A549 (cell line): ENCODE measurements around the gene KCNG4. TPM values are rescaled to one million over a fixed set of nuclear protein-coding genes. Genes with fewer than 3 reads are reported as not detected.
A peak's percentile ranks its signal among the peaks of the same experiment; 100 is the strongest.
"Not testable (repeated sequence)": the region's sequence is repeated elsewhere in the genome, so short reads cannot be mapped to it uniquely, and the experiment has no call there.

Experiments
- ATAC-seq, 2 experiments: fragments of 200-7000 bp in 1 of 2; fragments of >200 bp in 1 of 2; cut with Nextera tagmentation in 1 of 2; cut with Tn5 transposase in 1 of 2; 3 replicates each; pipeline versions ENCODE4 v1.8.0 to v1.9.1; 2018 to 2020; ENCODE audit warnings: mild to moderate bottlenecking in 1 of 2, moderate library complexity in 1 of 2
- CTCF ChIA-PET: fragments of 300-600 bp; sonication (Branson Sonifier 250); formaldehyde crosslinking; extraction: SDS; loops from one replicate; lab custom pipeline; 2021; ENCODE audit warnings: antibody characterized with exemption, inconsistent platforms; lab: Yijun Ruan, JAX
- POLR2A ChIA-PET: fragments of 350-600 bp; formaldehyde crosslinking; extraction: SDS; loops from one replicate; lab custom pipeline; 2021; ENCODE audit warnings: antibody characterized with exemption, inconsistent platforms; lab: Yijun Ruan, JAX
- DNase-seq, 2 experiments: peaks; one replicate each; pipeline versions ENCODE4 v3.0.0 to v3.0.0-alpha.2; 2011 to 2016; ENCODE audit warnings: low read depth in 1 of 2, low spot score in 1 of 2
- FAIRE-seq: peaks from 2 replicates; lab custom pipeline; 2011; peaks lifted over from hg19 to GRCh38; lab: Jason Lieb, UNC
- H3K27ac ChIP-seq, 2 experiments: fragments of >200 bp; sonication (Bioruptor Twin); formaldehyde crosslinking; 3 replicates each; pipeline ENCODE4 v1.5.1; 2016 to 2017
- H3K4me1 ChIP-seq: fragments of >200 bp; sonication (Bioruptor Twin); formaldehyde crosslinking; 3 replicates; pipeline ENCODE4 v1.6.1; 2016
- H3K4me2 ChIP-seq: fragments of >200 bp; sonication (Bioruptor Twin); formaldehyde crosslinking; 3 replicates; pipeline ENCODE4 v1.6.1; 2016
- H3K4me3 ChIP-seq: fragments of >200 bp; sonication (Bioruptor Twin); formaldehyde crosslinking; 3 replicates; pipeline ENCODE4 v1.5.1; 2016
- H3K9me3 ChIP-seq: fragments of >200 bp; sonication (Bioruptor Twin); formaldehyde crosslinking; 3 replicates; pipeline ENCODE4 v1.6.1; 2016
- BHLHE40 ChIP-seq: IDR thresholded peaks from 2 replicates; pipeline ENCODE4 v1.6.1; 2012; ENCODE audit warnings: low read depth, low read length, inconsistent platforms
- EP300 ChIP-seq, 2 experiments: fragments of >200 bp; sonication (Bioruptor Twin); formaldehyde crosslinking; IDR thresholded peaks; 2 replicates in 1 of 2; 3 replicates in 1 of 2; pipeline ENCODE4 v1.6.1; 2016 to 2017
- FOXS1 ChIP-seq: fragments of 250-450 bp; sonication (Bioruptor Pico); IDR thresholded peaks from 2 replicates; pipeline ENCODE4 v1.5.0; 2020; ENCODE audit warnings: mild to moderate bottlenecking, moderate library complexity
- GATA3 ChIP-seq: IDR thresholded peaks from 2 replicates; pipeline ENCODE4 v1.6.1; 2012; ENCODE audit warnings: borderline replicate concordance
- HEYL ChIP-seq: fragments of 250-450 bp; sonication (Bioruptor Pico); IDR thresholded peaks from 2 replicates; pipeline ENCODE4 v1.8.0; 2021; ENCODE audit warnings: mild to moderate bottlenecking, moderate library complexity
- HOXA7 ChIP-seq: fragments of 250-450 bp; sonication (Bioruptor Pico); IDR thresholded peaks from 2 replicates; pipeline ENCODE4 v1.5.0; 2020; ENCODE audit warnings: mild to moderate bottlenecking, moderate library complexity
- HOXB13 ChIP-seq: fragments of 250-450 bp; sonication (Bioruptor Pico); IDR thresholded peaks from 2 replicates; pipeline ENCODE4 v1.5.0; 2020; ENCODE audit warnings: low read depth, mild to moderate bottlenecking, moderate library complexity
- MAZ ChIP-seq: fragments of 150-350 bp; IDR thresholded peaks from 2 replicates; pipeline ENCODE4 v1.6.1; 2014; ENCODE audit warnings: antibody characterized with exemption, low read depth, low read length, borderline replicate concordance
- NFE2L2 ChIP-seq: fragments of 150-350 bp; conservative IDR thresholded peaks from 2 replicates; pipeline ENCODE4 v1.6.1; 2014; ENCODE audit warnings: low read length
- NR3C1 ChIP-seq: fragments of >200 bp; sonication (Bioruptor Twin); formaldehyde crosslinking; IDR thresholded peaks from 3 replicates; pipeline ENCODE4 v1.6.1; 2017
- PHF8 ChIP-seq: fragments of 200-600 bp; sonication (generic); IDR thresholded peaks from 2 replicates; pipeline ENCODE4 v1.6.1; 2016; ENCODE audit warnings: low read depth, mild to moderate bottlenecking, antibody characterized with exemption, moderate library complexity, borderline replicate concordance
- RARB ChIP-seq: fragments of 250-450 bp; sonication (Bioruptor Pico); IDR thresholded peaks from 2 replicates; pipeline ENCODE4 v1.8.0; 2021; ENCODE audit warnings: mild to moderate bottlenecking, moderate library complexity
- RFX5 ChIP-seq: fragments of 450-650 bp; IDR thresholded peaks from 2 replicates; pipeline ENCODE4 v1.7.1; 2014; ENCODE audit warnings: antibody characterized with exemption, mild to moderate bottlenecking, moderate library complexity
- RNF2 ChIP-seq: fragments of 200-600 bp; sonication (generic); IDR thresholded peaks from 2 replicates; pipeline ENCODE4 v1.6.1; 2016; ENCODE audit warnings: low read depth, mild to moderate bottlenecking, antibody characterized with exemption, moderate library complexity, borderline replicate concordance
- TP53 ChIP-seq: fragments of 250-450 bp; sonication (Bioruptor Pico); IDR thresholded peaks from 2 replicates; pipeline ENCODE4 v1.5.0; 2021; ENCODE audit warnings: mild to moderate bottlenecking, moderate library complexity
- WGBS: methylation state at CpG from one replicate; pipeline ENCODE4 v1.1.6; 2017; ENCODE audit errors: missing lambda C conversion rate; 5-methylcytosine and 5-hydroxymethylcytosine counted together
- polyA plus RNA-seq, 4 experiments: library from polyadenylated mRNA; depleted of rRNA in 3 of 4; stranded (reverse); fragments of >200 nt; fragmentation: RNase III in 1 of 4; extraction: RNeasy Plus Mini Kit Qiagen cat#74134 plus additional on column Dnase treatment in 1 of 4; gene quantifications; 2 replicates in 3 of 4; 3 replicates in 1 of 4; pipeline ENCODE4 v1.2.3, GENCODE V29; 2011 to 2017
- TF ChIP-seq, protein P1 (sequence below): IDR thresholded peaks from 2 replicates; pipeline ENCODE4 v1.6.1; 2012
- TF ChIP-seq, protein P2 (sequence below): fragments of 250-450 bp; sonication (Bioruptor Pico); IDR thresholded peaks from 2 replicates; pipeline ENCODE4 v1.5.0; 2020; ENCODE audit warnings: low read depth, mild to moderate bottlenecking, moderate library complexity
- TF ChIP-seq, protein P3 (sequence below): fragments of 150-350 bp; IDR thresholded peaks from 2 replicates; pipeline ENCODE4 v1.6.1; 2014; ENCODE audit warnings: low read depth, mild to moderate bottlenecking, low read length
- TF ChIP-seq, protein P4 (sequence below): fragments of 200-600 bp; sonication (generic); IDR thresholded peaks from 2 replicates; pipeline ENCODE4 v1.6.1; 2016; ENCODE audit warnings: antibody characterized with exemption, mild to moderate bottlenecking, moderate library complexity
- TF ChIP-seq, protein P5 (sequence below): fragments of >200 bp; sonication (Bioruptor Twin); formaldehyde crosslinking; IDR thresholded peaks from 2 replicates; pipeline ENCODE4 v1.6.1; 2016

Gene KCNG4
- polyA plus RNA-seq, 2 of the 4 experiments (the other 2 are of a cell fraction): not detected

DNA sequence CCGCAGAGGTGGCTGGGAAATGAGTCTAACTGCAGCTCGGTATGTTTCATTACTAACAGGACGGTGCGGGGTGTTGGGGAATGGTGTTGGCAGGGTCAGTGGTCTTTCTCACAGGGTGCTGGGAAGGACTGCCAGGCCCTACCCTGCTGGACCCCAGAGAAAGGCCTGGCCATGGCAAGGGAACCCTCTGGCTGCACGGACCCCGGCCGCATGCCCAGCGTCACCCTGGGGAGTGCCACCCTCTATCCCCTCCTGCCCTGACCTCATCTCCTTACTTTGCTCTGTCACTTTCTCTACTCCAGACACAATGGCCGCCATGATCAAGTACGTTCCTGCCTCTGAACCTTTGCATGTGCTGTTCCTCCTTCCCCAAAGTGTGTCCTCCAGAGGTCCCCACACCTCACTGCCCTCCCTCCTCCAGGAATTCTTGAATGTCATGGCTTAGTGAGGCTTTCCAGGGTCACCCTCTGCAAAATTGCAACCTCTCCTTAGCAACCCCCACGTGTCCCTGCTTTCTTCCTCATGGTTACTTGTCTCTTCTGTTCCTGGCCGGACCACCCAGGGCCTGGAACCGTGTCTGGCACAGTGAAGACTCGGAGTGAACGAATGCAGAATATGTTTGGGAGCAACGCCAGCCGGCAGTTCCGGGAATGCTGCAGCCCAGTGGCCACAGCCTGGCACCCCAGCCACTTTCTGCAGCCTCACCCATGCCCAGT is 33.7 kb downstream of the KCNG4 start:
- TF ChIP-seq MAZ (no peak), RNF2 (no peak), RFX5 (no peak), HOXA7 (no peak), EP300 (IDR thresholded peaks at IDR 0.05) (no peak)
- TF ChIP-seq, protein P1, sequence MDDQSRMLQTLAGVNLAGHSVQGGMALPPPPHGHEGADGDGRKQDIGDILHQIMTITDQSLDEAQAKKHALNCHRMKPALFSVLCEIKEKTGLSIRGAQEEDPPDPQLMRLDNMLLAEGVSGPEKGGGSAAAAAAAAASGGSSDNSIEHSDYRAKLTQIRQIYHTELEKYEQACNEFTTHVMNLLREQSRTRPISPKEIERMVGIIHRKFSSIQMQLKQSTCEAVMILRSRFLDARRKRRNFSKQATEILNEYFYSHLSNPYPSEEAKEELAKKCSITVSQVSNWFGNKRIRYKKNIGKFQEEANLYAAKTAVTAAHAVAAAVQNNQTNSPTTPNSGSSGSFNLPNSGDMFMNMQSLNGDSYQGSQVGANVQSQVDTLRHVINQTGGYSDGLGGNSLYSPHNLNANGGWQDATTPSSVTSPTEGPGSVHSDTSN: no peak
- TF ChIP-seq, protein P2, sequence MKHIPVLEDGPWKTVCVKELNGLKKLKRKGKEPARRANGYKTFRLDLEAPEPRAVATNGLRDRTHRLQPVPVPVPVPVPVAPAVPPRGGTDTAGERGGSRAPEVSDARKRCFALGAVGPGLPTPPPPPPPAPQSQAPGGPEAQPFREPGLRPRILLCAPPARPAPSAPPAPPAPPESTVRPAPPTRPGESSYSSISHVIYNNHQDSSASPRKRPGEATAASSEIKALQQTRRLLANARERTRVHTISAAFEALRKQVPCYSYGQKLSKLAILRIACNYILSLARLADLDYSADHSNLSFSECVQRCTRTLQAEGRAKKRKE: no peak
- TF ChIP-seq, protein P3, sequence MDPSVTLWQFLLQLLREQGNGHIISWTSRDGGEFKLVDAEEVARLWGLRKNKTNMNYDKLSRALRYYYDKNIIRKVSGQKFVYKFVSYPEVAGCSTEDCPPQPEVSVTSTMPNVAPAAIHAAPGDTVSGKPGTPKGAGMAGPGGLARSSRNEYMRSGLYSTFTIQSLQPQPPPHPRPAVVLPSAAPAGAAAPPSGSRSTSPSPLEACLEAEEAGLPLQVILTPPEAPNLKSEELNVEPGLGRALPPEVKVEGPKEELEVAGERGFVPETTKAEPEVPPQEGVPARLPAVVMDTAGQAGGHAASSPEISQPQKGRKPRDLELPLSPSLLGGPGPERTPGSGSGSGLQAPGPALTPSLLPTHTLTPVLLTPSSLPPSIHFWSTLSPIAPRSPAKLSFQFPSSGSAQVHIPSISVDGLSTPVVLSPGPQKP: no peak
- TF ChIP-seq, all 56 proteins: peak for 0

DNA sequence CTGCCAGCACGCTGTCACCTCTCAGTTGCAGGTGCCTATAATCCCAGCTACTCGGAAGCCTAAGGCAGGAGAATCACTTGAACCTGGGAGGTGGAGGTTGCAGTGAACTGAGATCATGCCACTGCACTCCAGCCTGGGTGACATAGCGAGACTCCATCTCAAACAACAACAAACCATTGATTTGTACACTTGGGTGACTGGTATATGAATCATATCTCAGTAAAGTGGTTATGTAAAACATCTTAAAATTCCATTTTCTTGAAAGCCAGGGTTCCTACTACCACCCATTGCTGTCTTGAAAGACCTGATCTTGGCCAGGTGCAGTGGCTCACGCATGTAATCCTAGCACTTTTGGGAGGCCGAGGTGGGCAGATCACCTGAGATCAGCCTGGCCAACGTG is 34.7 kb downstream of the KCNG4 start:
- 69% methylated on average over 6 of the region's 6 CpGs for WGBS

More for the DNA sequence above, 33.7 kb downstream of the KCNG4 start:
- H3K4me3 ChIP-seq: no peak overlapping the region
- no peak overlapping the region for H3K27ac ChIP-seq
- FAIRE-seq (no peak), DNase-seq (no peak), ATAC-seq (0 out of 6 replicates have a peak, but pooled peaks of 1 of the 2 experiments have one; percentile 9)
- no peak overlapping the region for H3K4me2 ChIP-seq
- no peaks in the 10 kb centered on the region for H3K9me3 ChIP-seq
- ChIA-PET CTCF (interaction anchor here (1.6 kb wide), 1 partner anchor 71 kb away, joined by 3 read pairs; no protein-coding TSS in a partner anchor), POLR2A (no interaction called here)
- WGBS: 70% methylated on average over 18 of the region's 18 CpGs
- H3K4me1 ChIP-seq: no peaks in the 10 kb centered on the region

DNA sequence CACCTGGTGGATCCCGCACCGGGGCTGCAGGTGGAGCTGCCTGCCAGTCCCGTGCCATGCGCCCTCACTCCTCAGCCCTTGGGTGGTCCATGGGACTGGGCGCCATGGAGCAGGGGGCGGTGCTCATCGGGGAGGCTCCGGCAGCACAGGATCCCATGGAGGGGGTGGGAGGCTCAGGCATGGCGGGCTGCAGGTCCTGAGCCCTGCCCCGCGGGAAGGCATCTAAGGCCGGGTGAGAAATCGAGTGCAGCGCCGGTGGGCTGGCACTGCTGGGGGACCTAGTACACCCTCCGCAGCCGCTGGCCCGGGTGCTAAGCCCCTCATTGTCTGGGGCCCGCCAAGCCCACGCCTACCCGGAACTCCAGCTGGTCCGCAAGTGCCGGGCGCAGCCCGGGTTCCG is 35.3 kb downstream of the KCNG4 start:
- ATAC-seq, DNase-seq, H3K27ac ChIP-seq, H3K4me2 ChIP-seq, H3K4me3 ChIP-seq, H3K4me1 ChIP-seq, FAIRE-seq, POLR2A ChIA-PET, H3K9me3 ChIP-seq: not testable (repeated sequence)
- 76% methylated on average over 10 of the region's 26 CpGs for WGBS
- CTCF ChIA-PET: interaction anchor here (1.6 to 3.1 kb wide), 3 partner anchors 18 to 103 kb away, joined by 3 to 15 read pairs (median 3); partner anchors contain the start of gene TAF1C

More for the DNA sequence above, 34.7 kb downstream of the KCNG4 start:
- H3K9me3 ChIP-seq, H3K4me1 ChIP-seq, H3K4me3 ChIP-seq, POLR2A ChIA-PET, ATAC-seq, H3K4me2 ChIP-seq, DNase-seq, FAIRE-seq, H3K27ac ChIP-seq: not testable (repeated sequence)
- CTCF ChIA-PET: interaction anchor here (1.6 kb wide), 2 partner anchors 72 to 103 kb away, joined by 3 read pairs; no protein-coding TSS in a partner anchor

DNA sequence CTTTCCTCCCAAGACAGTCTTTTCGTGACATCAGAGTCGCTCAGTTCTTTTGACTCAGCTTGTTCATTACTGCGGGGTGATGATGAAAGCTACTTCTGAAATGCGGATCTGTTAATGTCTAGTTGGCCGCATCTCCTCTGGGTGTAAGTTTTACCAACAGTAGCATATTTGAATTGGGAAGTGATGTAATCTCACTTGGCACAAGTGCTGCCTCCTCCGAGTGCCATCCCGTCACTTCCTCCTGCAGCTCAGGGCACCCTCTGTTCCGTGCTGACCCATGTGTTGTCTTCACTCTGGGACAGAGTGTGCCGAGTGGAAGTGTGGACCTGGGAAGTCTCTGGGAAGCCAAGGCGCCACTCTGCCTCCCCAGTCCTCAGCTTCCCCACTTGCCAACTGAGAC is 40.0 kb downstream of the KCNG4 start:
- Histone ChIP-seq H3K9me3 (no peaks in the 10 kb centered on the region), H3K27ac (no peak overlapping the region), H3K4me1 (no peaks in the 10 kb centered on the region), H3K4me2 (no peak overlapping the region), H3K4me3 (no peak overlapping the region)
- ChIA-PET CTCF (interaction anchor here (1.1 to 3.6 kb wide), 3 partner anchors 8 to 36 kb away, joined by 3 to 17 read pairs (median 4); partner anchors contain the start of gene TAF1C), POLR2A (no interaction called here)
- 82% methylated on average over 10 of the region's 10 CpGs for WGBS
- FAIRE-seq (no peak), ATAC-seq (no peak), DNase-seq (no peak)
- TF ChIP-seq HEYL (CRISPR knock-in tag) (no peak), GATA3 (no peak), TP53 (no peak), BHLHE40 (no peak), PHF8 (no peak), HOXB13 (CRISPR knock-in tag) (no peak), NR3C1 (no peak), RARB (CRISPR knock-in tag) (no peak), FOXS1 (CRISPR knock-in tag) (no peak), NFE2L2 (no peak), HOXA7 (no peak)
- TF ChIP-seq, protein P4, sequence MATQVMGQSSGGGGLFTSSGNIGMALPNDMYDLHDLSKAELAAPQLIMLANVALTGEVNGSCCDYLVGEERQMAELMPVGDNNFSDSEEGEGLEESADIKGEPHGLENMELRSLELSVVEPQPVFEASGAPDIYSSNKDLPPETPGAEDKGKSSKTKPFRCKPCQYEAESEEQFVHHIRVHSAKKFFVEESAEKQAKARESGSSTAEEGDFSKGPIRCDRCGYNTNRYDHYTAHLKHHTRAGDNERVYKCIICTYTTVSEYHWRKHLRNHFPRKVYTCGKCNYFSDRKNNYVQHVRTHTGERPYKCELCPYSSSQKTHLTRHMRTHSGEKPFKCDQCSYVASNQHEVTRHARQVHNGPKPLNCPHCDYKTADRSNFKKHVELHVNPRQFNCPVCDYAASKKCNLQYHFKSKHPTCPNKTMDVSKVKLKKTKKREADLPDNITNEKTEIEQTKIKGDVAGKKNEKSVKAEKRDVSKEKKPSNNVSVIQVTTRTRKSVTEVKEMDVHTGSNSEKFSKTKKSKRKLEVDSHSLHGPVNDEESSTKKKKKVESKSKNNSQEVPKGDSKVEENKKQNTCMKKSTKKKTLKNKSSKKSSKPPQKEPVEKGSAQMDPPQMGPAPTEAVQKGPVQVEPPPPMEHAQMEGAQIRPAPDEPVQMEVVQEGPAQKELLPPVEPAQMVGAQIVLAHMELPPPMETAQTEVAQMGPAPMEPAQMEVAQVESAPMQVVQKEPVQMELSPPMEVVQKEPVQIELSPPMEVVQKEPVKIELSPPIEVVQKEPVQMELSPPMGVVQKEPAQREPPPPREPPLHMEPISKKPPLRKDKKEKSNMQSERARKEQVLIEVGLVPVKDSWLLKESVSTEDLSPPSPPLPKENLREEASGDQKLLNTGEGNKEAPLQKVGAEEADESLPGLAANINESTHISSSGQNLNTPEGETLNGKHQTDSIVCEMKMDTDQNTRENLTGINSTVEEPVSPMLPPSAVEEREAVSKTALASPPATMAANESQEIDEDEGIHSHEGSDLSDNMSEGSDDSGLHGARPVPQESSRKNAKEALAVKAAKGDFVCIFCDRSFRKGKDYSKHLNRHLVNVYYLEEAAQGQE: no peak
- TF ChIP-seq, protein P5, sequence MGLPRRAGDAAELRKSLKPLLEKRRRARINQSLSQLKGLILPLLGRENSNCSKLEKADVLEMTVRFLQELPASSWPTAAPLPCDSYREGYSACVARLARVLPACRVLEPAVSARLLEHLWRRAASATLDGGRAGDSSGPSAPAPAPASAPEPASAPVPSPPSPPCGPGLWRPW: no peak
- TF ChIP-seq, protein P2: no peak
